A673 (cell line): ENCODE measurements around the gene CEACAM16. TPM values are rescaled to one million over a fixed set of nuclear protein-coding genes. Genes with fewer than 3 reads are reported as not detected.
A peak's percentile ranks its signal among the peaks of the same experiment; 100 is the strongest.

Source experiments
- BruUV-seq: library from RNA; stranded (reverse); fragments of 400-500 nt; replicated peaks from 2 replicates; lab custom pipeline; 2021; lab: Mats Ljungman, UMichigan
- CTCF ChIA-PET: fragments of 300-600 bp; sonication (Branson Sonifier 250); formaldehyde crosslinking; loops from one replicate; lab custom pipeline; 2022; ENCODE audit warnings: antibody characterized with exemption; lab: Charles Lee
- POLR2A ChIA-PET: fragments of 300-600 bp; sonication (Branson Sonifier 250); formaldehyde crosslinking; loops from one replicate; lab custom pipeline; 2022; ENCODE audit warnings: antibody characterized with exemption; ENCODE audit not compliant: low non-redundant PET; lab: Charles Lee
- DNase-seq: peaks from one replicate; pipeline ENCODE4 v3.0.0-alpha.2; 2015; ENCODE audit warnings: low spot score
- H3K27ac ChIP-seq: fragments of 200-600 bp; sonication (generic); 2 replicates; pipeline ENCODE4 v1.5.1; 2016; ENCODE audit warnings: mixed run types, low read depth, mild to moderate bottlenecking, mixed read lengths, antibody characterized with exemption, low read length; ENCODE audit not compliant: poor library complexity, severe bottlenecking
- H3K27me3 ChIP-seq: fragments of 200-600 bp; sonication (generic); replicated peaks from 2 replicates; pipeline ENCODE4 v1.6.1; 2017; ENCODE audit warnings: mixed run types, low read depth, mild to moderate bottlenecking, mixed read lengths, antibody characterized with exemption, low read length; ENCODE audit not compliant: insufficient read depth, poor library complexity
- H3K36me3 ChIP-seq: fragments of 200-600 bp; sonication (generic); 2 replicates; pipeline ENCODE4 v1.6.1; 2016; ENCODE audit warnings: mixed run types, mild to moderate bottlenecking, mixed read lengths, antibody characterized with exemption, low read length; ENCODE audit not compliant: insufficient read depth, poor library complexity, severe bottlenecking
- H3K4me1 ChIP-seq: fragments of 200-600 bp; sonication (generic); 2 replicates; pipeline ENCODE4 v1.6.1; 2017; ENCODE audit warnings: mixed run types, mild to moderate bottlenecking, mixed read lengths, antibody characterized with exemption, low read length; ENCODE audit not compliant: insufficient read depth, poor library complexity, severe bottlenecking
- H3K4me3 ChIP-seq: fragments of 200-600 bp; sonication (generic); 2 replicates; pipeline ENCODE4 v1.5.1; 2016; ENCODE audit warnings: low read depth, mixed run types, mild to moderate bottlenecking, mixed read lengths, low read length; ENCODE audit not compliant: poor library complexity, severe bottlenecking
- H3K9me3 ChIP-seq: fragments of 200-600 bp; sonication (generic); 2 replicates; pipeline ENCODE4 v1.6.1; 2016; ENCODE audit warnings: mixed run types, low read depth, mild to moderate bottlenecking, mixed read lengths, antibody characterized with exemption, low read length; ENCODE audit not compliant: poor library complexity, severe bottlenecking
- EZH2 ChIP-seq: fragments of 200-600 bp; sonication (generic); IDR thresholded peaks from 2 replicates; pipeline ENCODE4 v1.6.1; 2017; ENCODE audit warnings: borderline replicate concordance, low read depth, mild to moderate bottlenecking, mixed read lengths, antibody characterized with exemption, low read length; ENCODE audit not compliant: poor library complexity, severe bottlenecking
- intact Hi-C: fragments of 100-400 bp; cut with micrococcal nuclease; formaldehyde crosslinking; loops from one replicate; pipeline ENCODE4 v1.10.0; 2022; ENCODE audit not compliant: unreplicated experiment
- total RNA-seq: library from RNA; stranded (reverse); gene quantifications from 2 replicates; pipeline ENCODE4 v1.2.3, GENCODE V29; 2021
- TF ChIP-seq, protein P1 (sequence below): fragments of 300-800, 200-600 bp; sonication (generic); conservative IDR thresholded peaks from 2 replicates; pipeline ENCODE4 v1.5.1; 2017; ENCODE audit warnings: low read depth, mild to moderate bottlenecking, antibody characterized with exemption, low read length, moderate library complexity, mixed read lengths

The CEACAM16 gene
- total RNA-seq, 1 experiment from 2014 or later, result not detected

DNA sequence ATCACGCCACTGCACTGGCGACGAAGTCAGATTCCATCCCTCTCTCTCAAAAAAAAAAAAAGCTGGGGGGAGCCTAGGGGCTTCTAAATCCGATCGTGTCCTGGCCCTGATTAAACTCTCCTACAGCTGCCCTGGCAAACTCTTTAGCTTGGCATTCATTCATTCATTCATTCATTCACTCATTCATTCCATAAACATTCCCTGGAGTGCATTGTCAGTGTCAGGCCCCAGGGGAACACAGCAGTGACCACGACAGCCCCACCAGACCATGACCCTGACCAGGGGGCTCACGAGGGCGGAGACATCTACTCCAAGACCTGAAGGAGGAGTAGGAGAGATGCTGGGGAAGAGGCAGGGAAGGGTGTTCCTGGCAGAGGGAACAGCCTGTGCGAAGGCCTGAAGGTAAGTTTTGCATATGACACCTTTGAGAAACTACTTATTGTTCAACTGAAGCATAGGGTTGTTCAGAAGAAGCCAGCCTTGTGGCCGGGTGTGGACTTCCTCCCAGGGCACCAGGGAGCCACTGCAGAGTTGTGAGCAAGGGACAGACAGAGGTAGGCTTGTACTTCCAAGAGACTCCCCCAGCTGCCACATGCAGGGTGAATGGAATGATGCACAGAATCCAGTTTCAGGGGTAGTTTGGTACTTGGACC is 24.5 kb downstream of the CEACAM16 start:
- Histone ChIP-seq H3K4me3 (no peak overlapping the region), H3K27ac (no peak overlapping the region), H3K27me3 (no peaks in the 10 kb centered on the region), H3K36me3 (no peaks in the 10 kb centered on the region), H3K9me3 (no peaks in the 10 kb centered on the region), H3K4me1 (no peaks in the 10 kb centered on the region)
- no TSS peak for BruUV-seq
- ChIA-PET POLR2A (no interaction called here), CTCF (interaction anchor here (0.6 to 3.4 kb wide), 18 partner anchors 9 to 402 kb away, joined by 3 to 122 read pairs (median 4); no protein-coding TSS in a partner anchor)
- TF ChIP-seq, protein P1, sequence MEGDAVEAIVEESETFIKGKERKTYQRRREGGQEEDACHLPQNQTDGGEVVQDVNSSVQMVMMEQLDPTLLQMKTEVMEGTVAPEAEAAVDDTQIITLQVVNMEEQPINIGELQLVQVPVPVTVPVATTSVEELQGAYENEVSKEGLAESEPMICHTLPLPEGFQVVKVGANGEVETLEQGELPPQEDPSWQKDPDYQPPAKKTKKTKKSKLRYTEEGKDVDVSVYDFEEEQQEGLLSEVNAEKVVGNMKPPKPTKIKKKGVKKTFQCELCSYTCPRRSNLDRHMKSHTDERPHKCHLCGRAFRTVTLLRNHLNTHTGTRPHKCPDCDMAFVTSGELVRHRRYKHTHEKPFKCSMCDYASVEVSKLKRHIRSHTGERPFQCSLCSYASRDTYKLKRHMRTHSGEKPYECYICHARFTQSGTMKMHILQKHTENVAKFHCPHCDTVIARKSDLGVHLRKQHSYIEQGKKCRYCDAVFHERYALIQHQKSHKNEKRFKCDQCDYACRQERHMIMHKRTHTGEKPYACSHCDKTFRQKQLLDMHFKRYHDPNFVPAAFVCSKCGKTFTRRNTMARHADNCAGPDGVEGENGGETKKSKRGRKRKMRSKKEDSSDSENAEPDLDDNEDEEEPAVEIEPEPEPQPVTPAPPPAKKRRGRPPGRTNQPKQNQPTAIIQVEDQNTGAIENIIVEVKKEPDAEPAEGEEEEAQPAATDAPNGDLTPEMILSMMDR, result no peak
- no peak for TF ChIP-seq EZH2
- intact Hi-C loops, result loop anchor here (5.0 kb wide), 1 partner anchor 229 kb away; no protein-coding TSS in a partner anchor
- DNase-seq, result no peak

DNA sequence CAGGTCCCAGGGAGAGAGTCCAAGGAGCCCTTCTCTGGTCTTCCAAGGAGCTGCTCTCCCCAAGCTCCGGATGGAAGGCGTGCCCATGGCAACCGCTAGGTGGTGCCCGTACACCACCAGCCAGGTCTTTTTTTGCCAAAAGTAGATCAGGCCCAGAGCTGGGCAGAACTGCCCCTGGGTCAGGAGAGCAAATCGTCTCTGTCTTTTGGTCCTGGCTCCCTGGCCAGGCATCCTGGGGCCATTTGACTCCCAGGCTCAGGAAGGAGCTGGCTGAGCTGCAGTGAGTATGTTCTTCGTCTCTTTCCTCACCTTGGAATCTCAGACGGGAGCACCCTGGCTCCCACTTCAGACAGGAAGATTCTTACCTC is 25.0 kb downstream of the CEACAM16 start:
- ChIA-PET CTCF (interaction anchor here (0.5 to 3.4 kb wide), 19 partner anchors 9 to 455 kb away, joined by 3 to 122 read pairs (median 4); partner anchors contain the start of gene BLOC1S3), POLR2A (interaction anchor here (0.5 kb wide), 1 partner anchor 30 kb away, joined by 6 read pairs; no protein-coding TSS in a partner anchor)
- intact Hi-C loops, result loop anchor here (1.0 to 5.0 kb wide), 3 partner anchors 46 to 228 kb away; no protein-coding TSS in a partner anchor
- BruUV-seq, result no TSS peak
- no peaks in the 10 kb centered on the region for H3K36me3 ChIP-seq
- H3K4me3 ChIP-seq, result no peak overlapping the region
- peak; percentile 81 for DNase-seq
- H3K9me3 ChIP-seq, result no peaks in the 10 kb centered on the region
- TF ChIP-seq EZH2, result no peak
- TF ChIP-seq, protein P1, result peak; percentile 95
- no peaks in the 10 kb centered on the region for H3K27me3 ChIP-seq
- no peak overlapping the region for H3K27ac ChIP-seq
- no peaks in the 10 kb centered on the region for H3K4me1 ChIP-seq

DNA sequence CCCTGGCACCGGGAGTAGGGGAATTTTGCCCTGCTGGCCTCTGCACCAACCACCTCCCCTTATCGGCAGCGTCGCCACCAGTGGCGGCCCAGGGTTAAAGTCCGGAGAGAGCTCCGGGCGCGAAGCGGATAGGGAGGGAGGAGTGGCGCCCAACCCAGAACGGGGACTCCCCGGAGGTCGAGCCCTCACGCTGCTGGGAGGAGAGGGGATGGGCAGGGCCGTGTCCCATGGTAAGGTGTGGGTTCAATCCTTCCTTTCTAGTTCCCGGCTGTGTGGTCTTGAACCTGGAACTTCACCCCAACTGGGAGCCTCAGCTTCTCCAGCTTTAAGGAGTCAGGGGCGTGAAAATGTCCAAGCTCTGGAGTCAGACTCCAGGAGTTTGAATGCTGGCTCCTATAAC is 26.3 kb downstream of the CEACAM16 start:
- POLR2A ChIA-PET, result no interaction called here
- Histone ChIP-seq H3K9me3 (no peaks in the 10 kb centered on the region), H3K36me3 (no peaks in the 10 kb centered on the region), H3K27me3 (no peaks in the 10 kb centered on the region), H3K4me3 (no peak overlapping the region), H3K27ac (no peak overlapping the region), H3K4me1 (no peaks in the 10 kb centered on the region)
- CTCF ChIA-PET, result interaction anchor here (0.6 to 3.4 kb wide), 3 partner anchors 46 to 118 kb away, joined by 3 to 122 read pairs (median 4); no protein-coding TSS in a partner anchor
- no TSS peak for BruUV-seq
- intact Hi-C loops, result no loop called here
- no peak for DNase-seq
- TF ChIP-seq EZH2, result no peak
- TF ChIP-seq, protein P1, result no peak
